Stimulated activated CD8-positive, alpha-beta memory T cell treated with anti-CD3 and anti-CD28 coated beads, Interleukin-15, amount 100 ng/mL, for 48 hours (primary cell): ENCODE results near the gene B9D1.

Experiments used
- DNase-seq, 2 donors: peaks; one replicate each; pipeline ENCODE4 v3.0.0-alpha.2; 2020; ENCODE audit warnings: low read depth in 2 of 2

The B9D1 gene

DNA sequence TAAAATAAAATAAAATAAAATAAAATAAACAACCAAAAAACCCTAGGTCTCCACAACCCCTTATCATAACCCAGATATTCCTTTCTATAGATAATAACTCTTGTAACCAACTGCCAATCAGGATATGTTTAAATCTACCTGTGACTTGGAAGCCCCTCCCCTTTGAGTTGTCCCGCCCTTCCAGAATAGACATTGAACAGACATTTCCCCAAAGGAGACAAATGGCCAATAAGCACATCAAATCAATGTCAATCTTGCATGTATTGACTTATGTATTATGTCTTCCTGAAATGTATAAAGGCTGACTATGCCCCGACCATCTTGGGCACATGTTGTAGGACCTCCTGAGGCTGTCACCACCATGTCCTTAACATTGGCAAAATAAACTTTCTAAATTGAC is 14.3 kb upstream of the B9D1 start:
- DNase-seq, result no peak

DNA sequence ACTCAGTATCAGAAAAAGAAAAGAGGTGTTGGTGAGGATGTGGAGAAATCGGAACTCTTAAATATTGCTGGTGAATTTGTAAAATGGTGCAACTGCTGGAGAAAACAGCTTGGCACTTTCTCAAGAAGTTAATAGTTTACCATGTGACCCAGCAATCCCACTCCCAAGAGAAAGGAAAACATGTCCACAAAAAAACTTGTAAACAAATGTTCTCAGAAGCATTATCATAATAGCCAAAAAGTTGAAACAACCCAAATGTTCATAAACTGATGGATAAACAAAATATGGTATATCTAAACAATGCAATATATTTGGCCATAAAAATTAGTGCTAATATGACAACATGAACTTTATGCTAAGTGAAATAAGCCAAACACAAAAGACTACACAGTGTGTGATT is 13.2 kb upstream of the B9D1 start:
- DNase-seq, result no peak

DNA sequence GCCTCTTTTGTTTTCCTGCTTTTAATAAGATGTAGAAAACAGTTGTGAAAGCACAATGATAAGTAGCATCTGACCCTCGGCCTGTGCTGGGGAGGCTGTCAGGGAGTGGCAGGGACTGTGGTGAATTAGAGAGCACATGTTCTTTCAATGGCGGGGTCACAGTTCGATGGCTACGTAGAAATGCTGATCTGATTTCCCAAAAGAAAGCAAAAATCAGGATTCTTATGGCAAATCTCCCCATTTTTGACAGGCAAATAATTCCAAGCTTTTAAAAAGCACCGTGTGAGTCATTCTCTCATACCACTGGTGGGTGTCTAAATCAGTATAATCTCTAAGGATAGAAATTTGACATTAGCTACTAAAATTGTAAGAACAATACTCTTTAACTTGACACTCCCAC is 11.6 kb upstream of the B9D1 start:
- no peak for DNase-seq

DNA sequence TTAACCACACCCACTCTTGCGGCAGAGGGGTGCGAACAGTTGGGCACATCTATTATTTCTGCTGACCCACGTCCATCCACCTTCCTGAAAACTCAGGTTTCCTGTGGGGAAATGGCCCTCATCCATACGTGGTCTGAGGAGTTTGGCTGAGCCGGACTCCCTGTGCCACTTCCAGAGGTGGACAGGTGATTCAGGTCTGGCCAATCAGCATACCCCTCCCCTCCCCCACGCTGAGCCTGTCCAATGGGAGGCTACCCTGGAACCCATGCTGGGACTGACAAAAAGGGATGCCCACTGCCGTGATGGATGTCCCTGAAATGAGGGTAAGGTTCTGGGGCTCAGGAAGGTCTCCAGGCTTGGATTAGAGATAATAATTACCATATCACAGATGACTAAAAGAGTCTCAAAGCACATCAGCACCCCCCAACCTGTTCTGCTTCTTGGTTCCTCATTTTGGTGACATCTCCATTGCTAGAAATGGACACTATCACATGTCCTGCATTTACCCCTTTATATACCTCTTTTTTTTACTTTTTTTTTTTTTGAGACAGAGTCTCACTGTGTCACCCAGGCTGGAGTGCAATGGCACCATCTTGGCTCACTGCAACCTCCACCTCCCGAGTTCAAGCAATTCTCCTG is 10.5 kb upstream of the B9D1 start:
- DNase-seq, result no peak

DNA sequence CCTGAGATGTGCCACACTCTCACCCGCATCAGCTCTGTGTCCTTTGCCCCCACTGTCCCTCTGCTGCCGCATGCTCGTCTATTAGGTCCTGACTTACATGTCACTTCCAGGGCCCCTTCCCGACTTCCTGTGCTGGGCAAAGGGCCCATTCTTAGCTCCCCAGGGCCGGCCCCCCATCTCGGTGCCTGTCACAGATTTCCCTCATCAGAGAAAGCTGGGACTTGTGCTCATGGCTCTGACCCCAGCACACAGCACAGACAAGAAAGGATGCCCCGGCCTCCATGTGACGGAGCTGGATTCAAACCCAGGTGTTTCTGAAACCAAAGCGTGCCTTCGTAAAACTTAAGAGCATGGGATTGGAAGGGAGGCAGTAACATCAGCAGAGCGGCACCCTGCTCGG is 9.9 kb upstream of the B9D1 start:
- DNase-seq, result no peak

DNA sequence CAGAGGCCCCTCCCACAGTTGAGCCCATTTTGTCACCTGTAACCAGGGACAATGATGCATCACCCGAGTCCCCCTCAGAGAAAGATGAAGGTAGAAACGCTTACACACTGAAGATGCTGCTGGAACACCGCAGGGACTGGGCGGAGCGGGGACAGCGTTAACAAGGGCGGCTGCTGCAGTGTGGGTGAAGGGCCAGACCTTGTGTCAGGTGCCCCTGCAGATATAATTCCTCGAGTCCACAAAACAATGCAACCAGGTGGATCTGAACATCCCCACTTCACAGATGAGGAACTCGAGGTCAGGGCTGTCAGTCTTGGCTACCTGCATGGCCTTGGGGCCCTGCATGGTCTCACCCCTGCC is 9.5 kb upstream of the B9D1 start:
- no peak for DNase-seq

DNA sequence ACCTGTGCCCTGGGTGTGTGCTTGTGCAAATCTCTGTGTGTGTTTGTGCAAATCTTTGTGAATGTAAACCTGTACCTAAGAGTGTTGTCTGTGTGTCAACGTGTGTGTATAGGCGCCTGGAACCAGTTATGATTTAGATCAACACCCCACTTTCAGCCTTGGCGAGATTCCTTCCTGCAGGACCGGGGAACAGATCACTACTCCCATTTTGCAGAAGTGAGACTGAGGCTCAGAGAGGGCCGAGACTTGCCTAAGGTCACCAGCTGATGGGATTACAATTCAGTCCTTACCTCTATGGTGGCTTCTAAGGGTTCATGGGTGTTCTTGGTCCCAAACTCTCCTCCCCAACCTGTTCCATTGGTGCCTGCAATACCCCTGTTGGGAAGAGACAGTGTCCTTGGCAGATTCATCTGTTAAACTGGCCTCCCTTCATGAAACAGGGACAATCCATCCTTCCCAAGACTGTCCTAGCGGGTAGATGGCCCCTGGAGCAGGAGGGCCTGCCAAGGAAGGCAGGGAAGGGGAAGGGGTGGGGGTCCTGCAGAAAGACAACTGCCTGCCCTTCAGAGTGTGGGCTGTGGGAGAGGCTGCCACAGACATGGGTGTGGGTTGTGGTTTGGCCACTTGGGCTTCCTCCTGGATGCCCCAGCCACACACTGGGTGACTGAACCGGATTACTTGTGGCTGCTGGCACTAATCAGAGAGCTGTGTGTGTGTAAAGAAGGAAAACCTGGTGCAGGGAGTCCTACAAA is 8.9 kb upstream of the B9D1 start:
- DNase-seq, result no peak

DNA sequence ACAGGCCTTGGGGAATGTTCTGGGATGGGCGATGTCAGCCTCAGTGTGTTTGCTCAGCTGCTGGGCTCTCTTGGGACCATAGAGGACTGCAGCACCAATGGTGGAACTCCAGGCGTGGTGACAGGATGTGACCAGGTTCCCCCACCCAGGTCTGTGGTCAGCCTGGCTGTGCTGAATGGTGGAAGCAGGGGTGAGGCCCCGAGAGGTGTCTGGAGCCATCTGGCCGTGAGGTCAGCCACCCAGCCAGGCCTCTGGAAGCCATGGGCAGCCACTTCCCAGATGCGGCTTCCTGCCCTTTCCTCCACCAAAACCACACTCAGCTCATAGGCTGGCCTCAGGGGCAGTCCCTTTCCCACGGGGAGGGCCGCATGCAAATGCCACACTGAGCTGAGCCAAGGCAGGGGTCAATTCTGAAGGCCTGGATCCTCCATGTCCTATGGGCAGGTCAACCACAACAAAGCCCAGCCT is 8.0 kb upstream of the B9D1 start:
- peak in 1 of 2 donors; percentile 14 for DNase-seq

DNA sequence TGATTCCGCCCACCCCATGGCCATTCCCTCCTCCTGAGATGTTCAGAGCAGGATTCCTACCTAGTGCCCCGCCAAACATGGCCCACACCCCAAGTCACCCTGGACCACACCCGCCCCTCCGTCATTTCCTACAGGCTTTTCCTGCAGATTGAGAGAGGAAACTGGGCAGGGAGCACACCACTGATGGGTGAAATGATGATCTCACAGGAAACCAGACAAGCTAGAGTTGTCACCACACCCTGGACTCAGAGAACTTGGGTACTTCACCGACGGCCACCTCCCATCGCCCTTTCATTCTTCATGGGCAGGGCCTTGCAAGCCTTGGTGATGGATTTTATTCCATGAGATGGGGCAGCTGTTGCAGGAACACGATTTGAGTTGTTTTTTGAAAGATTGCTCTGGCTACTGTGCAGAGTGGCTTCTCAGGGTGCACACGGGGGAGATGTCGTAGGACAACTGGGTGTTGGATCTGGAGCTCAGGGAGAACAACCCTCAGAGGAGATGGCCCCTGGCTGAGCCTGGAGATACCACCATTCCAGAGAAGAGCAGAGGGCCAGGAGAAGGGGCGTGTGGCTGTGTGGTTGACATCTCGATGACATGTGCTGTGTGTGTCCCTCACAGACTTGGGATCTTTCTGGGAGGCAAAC is 7.4 kb upstream of the B9D1 start:
- DNase-seq, result no peak

DNA sequence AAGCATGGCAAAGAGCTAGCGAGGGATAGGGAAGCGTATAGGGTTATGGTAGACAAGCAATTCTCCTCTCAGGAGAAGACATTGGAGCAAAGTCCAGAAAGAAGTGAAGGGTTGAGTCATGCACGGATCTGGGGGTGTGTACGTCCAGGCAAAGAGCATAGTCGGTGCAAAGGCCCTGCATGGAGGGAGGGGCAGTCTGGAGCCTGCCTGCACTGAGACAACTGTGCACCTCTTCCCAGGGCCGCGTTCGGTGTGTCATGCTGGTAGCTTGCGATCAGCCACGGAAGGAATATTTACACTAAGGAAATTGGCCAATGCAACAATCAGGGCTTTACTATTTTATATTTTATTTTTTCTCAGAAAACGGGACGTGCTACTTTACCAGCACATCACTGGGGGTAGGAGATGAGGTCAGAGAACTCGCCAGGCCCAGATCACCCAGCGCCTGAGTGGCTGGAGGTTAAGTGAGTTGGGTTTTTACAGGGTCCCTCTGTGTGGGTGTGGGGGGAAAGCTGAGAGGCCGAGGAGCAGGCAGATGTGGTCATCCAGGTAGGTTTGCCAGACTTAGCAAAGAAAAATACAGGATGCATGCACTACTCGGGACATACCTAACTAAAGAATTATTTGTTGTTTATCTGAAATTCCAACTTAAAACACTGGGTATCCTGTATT is 6.7 kb upstream of the B9D1 start:
- DNase-seq, result no peak

DNA sequence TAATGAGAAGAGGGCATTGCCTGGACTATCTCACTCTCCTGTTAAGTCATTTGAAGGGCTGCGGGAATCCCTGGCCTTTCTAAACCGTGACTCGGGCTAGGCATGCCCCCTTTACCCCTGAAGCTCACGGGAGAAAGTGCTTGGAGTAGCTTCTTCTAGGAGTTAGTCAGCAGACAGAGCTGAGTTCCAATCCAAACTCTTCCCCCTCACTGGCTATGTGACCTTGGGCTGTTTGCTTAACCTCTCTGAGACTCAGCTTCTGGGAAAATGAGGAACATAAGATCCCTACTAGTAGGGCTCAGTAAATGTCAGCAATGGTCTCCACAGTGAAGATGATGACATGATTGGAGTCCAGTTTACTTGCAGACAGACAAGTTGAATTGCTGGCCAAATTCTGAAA is 5.7 kb upstream of the B9D1 start:
- DNase-seq, result no peak

DNA sequence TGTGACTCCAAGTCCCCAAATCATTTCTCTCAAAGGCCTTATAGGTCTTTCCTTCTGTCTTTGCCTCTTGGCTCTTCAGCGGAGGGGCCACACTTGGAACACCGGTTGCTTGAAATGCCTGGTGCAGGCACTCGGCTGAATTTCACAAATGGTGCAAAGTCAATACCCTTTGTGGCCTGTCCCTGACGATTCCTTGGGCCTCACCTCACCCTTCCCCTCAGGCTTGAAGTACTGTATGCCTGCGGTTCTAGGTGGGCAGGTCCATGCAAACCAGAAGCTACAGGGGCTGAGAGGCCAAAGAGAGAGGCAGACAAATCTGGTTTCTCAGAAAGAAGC is 4.1 kb upstream of the B9D1 start:
- DNase-seq, result no peak

DNA sequence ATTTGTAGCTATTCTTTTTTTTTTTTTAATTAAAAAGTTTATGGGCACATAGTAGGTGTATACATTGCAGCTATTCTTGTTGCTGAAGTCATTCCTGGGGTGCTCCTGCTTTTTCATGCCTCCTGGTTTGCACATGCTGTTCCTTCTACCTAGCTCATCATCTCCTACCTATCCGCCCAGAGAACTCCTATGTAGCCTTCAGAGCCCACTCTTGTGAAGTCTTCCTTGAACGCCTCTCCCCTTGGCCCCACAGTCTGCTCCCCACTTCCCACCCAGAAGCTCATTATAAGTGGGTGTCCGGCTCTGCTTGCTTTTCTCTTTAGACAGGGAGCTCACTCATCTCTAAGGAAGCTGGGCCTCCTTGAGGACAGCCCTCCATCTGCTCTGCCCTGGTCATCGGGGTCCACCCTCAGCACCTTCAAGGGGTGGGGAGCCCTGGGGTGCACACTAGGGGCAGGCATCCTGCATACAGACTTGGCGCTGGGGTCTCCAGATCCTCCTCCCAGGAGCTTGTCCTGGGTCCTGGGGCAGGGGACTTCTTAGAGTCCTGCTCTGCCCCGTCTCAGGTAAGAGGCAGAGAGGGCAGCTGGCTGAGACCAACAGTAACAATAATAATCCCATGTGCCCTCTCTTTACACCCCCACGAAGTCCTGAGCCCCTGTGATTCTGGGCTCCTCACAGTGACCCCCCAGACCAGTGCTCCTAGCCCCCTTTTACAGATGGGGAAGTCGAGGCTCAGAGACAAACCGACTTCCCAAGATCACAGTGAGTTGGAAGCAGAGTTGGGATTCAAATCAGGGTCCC is 3.5 kb upstream of the B9D1 start:
- no peak for DNase-seq

DNA sequence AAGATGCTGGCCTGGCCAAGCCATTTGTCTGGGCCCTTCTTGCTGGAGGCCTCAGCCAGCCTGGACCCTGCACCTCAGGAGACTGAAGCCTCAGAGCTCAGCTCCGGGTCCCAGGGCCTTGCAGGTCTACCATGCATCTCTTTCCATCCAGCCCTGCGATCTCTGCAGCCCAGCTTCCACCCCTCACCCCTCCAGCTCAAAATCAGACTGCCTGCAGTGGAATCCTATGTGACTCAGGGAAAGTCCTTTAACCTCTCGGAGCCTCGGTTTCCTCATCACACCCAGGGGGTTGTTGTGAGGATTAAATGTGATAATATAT is 2.9 kb upstream of the B9D1 start:
- no peak for DNase-seq

DNA sequence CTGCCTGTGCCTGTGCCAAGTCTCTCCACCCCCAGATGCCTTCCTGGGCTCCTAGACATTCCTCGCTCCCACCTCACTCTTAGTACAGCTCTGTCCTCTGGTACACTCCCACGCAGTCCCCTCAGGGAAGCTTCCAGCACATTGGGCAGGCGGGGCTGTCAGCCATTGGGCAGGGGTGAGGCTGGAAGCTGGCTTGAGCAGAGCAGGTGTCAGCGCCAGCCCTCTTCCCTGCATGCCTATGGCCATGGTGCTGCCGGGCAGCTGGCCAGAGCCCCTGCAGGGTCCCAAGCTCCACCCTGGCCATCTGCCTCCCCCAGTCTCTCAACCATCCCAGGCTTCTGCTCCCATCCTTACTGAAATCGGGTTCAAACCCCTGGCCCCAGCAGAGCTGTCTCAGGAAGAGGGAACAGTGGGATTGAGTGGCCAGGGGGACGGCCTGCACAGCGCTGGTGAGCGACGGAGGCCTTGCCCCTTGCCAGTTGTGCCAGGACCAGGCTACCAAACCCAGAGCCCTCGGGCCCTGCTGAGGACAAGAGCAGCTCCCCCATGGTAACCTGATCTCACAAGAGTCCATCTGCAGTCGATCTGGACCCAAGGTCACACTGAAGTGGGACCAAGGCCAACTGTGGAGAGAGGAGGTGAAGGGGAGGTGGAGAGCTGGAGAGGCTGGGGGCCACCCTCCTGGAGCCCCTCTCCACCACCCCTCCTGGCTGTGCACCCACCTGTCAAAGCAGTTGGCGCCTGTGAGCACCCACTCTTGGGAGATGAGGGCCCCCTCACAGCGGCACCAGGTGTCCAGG is 2.4 kb upstream of the B9D1 start:
- DNase-seq, result no peak

DNA sequence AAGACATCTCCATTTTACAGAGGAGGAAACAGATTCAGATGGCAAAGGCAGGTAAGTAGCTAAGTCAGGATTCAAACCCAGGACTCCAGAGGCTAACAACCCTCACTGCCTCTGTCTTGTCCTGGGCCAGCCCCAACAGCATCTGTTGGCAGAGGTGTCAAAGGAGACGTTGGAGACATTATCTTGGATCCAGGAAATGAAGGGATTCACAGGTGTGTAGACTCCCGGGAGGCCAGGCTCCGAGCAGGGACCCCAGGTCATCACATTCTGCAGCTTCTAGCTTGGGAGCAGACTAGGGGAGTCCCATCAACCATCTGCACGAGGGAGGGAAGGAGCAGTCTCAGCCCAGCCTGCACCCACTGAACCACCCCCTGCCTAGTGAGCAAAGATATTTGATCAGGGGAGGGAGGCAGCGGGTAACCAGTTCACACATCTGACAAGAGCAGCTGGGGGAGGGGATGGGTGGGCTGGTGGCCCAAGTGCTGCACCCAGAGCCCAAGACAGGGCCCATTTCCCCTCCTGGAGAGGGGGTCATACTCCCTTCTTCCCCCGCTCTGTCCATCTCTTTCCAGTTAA is 1.0 kb upstream of the B9D1 start:
- no peak for DNase-seq

DNA sequence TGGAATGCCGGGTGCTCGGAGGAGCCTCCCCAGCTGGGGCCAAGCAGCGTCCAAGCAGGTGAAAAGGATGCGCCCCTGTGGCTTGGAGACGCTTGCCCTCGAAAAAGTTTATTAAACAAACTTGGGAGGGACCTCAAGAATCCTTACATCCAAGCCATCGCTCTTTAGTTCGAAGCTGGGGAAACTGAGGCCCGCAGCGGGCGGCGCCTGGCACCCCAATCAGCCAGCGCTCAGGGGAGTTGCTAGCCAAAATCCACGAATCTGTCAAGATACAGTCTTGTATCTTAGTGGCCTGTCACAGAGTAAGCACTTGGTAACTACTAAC is 553 bp upstream of the B9D1 start:
- no peak for DNase-seq

DNA sequence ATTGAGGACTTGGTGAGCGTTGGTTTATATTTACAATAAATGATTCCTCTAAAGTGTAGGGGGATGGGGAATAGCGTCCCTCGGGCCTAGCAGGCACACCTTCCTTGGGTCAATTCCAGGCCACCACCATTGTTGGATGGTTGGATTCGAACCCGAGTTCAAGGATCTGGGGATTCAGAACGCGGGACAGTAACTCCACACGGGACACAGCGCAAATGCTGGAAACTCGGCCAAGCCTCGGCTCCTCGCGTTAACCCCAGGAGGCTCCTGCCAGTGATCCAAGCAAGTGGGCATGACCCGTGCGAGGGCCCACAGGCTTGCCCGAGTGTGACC is 613 bp downstream of the B9D1 start:
- DNase-seq, result no peak

DNA sequence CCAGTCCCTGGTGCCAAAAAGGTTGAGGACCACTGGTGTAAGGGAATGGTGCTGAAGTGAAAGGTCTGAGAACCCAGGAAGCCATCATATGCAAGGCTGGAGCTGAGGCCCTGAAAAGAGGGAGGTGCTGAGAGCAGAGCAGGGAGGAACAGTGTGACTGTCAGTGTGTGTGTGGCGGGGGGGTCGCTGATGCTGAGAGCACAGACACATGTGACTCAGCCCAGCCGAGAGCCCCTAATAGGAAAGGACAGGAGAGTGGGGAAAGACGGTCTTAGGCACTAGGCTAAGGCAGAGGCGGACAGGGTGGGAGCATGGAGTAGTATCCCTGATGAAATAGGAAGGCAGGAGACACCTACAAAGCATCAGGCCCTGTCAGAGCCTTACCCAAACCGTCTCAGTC is 1.2 kb downstream of the B9D1 start:
- DNase-seq, result no peak

DNA sequence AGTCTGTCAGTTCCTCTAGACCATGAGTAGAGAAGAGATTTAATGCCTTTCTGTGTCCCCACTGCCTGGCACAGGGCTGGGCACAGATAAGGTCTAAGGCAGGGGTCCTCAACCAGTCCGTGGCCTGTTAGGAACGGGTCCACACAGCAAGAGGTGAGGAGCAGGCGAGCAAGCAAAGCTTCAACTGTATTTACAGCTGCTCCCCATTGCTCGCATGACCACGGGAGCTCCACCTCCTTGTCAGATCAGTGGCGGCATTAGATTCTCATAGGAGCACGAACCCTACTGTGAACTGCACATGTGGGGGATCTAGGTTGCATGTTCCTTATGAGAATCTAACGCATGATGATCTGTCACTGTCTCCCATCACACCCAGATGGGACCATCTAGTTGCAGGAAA is 1.8 kb downstream of the B9D1 start:
- no peak for DNase-seq

DNA sequence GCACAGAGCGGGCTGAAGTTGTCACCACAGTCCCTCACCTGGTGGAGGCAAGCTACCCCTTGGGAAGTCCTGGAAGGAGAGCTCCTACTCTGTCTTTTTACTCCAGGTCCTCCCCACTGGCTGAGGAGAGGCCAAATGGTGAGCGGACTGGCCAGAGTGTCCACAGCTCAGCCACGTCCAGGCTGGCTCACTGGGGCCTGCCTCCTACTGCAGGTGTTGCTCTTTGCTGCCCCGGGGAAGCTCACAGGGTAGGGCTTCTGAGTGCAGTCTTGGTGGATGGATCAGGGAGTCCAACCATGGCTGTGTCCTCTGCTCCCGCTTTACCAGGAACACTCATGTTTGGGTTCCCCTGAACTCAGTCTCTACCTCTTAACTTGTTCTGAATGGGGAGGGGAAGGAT is 2.7 kb downstream of the B9D1 start:
- no peak for DNase-seq
